Smooth muscle cell (in vitro differentiated cells): ENCODE data around the gene S1PR1. TPM values are rescaled to one million over a fixed set of nuclear protein-coding genes. Genes with fewer than 3 reads are reported as not detected.

Source experiments
- DNase-seq: peaks from one replicate; lab custom pipeline; 2025; ENCODE audit not compliant: unreplicated experiment; lab: John Stamatoyannopoulos, UW
- H2AFZ ChIP-seq: fragments of 200-600 bp; sonication (generic); 2 replicates; pipeline ENCODE4 v1.6.0; 2016; ENCODE audit warnings: antibody characterized with exemption, low read depth, mild to moderate bottlenecking
- H3F3A ChIP-seq: fragments of 200-600 bp; sonication (generic); 2 replicates; pipeline ENCODE4 v1.6.0; 2017; ENCODE audit warnings: antibody characterized with exemption, low read depth
- H3K27ac ChIP-seq: fragments of 200-600 bp; sonication (generic); 2 replicates; pipeline ENCODE4 v1.5.1; 2016; ENCODE audit warnings: low read depth, mild to moderate bottlenecking
- H3K27me3 ChIP-seq: fragments of 200-600 bp; sonication (generic); 2 replicates; pipeline ENCODE4 v1.6.1; 2016; ENCODE audit warnings: low read depth, mild to moderate bottlenecking
- H3K36me3 ChIP-seq: fragments of 200-600 bp; sonication (generic); 2 replicates; pipeline ENCODE4 v1.5.1; 2016; ENCODE audit warnings: low read depth
- H3K4me1 ChIP-seq: fragments of 200-600 bp; sonication (generic); 2 replicates; pipeline ENCODE4 v1.5.1; 2016; ENCODE audit warnings: low read depth
- H3K4me2 ChIP-seq: fragments of 200-600 bp; sonication (generic); 2 replicates; pipeline ENCODE4 v1.6.0; 2016; ENCODE audit warnings: mild to moderate bottlenecking
- H3K4me3 ChIP-seq: fragments of 200-600 bp; sonication (generic); 2 replicates; pipeline ENCODE4 v1.5.1; 2016; ENCODE audit warnings: mild to moderate bottlenecking
- H3K79me2 ChIP-seq: fragments of 200-600 bp; sonication (generic); 2 replicates; pipeline ENCODE4 v1.6.0; 2016; ENCODE audit warnings: low read depth, mild to moderate bottlenecking
- H3K9ac ChIP-seq: fragments of 200-600 bp; sonication (generic); 2 replicates; pipeline ENCODE4 v1.6.0; 2016; ENCODE audit warnings: low read depth
- H3K9me3 ChIP-seq: fragments of 200-600 bp; sonication (generic); replicated peaks from 2 replicates; pipeline ENCODE4 v1.5.1; 2016; ENCODE audit warnings: low read depth
- H4K20me1 ChIP-seq: fragments of 200-600 bp; sonication (generic); 2 replicates; pipeline ENCODE4 v1.6.0; 2016; ENCODE audit warnings: low read depth
- WGBS: methylation state at CpG from one replicate; pipeline ENCODE4 v1.1.7; 2016; ENCODE audit warnings: low lambda C conversion rate; 5-methylcytosine and 5-hydroxymethylcytosine counted together
- polyA plus RNA-seq: library from polyadenylated mRNA; unstranded; fragments of >200 nt; fragmentation: Nextera tagmentation; extraction: Ambion mirVana; gene quantifications from 2 replicates; pipeline ENCODE4 v1.2.1, GENCODE V29; 2016
- total RNA-seq: library from RNA; depleted of rRNA; stranded (reverse); fragments of >200 nt; gene quantifications from 2 replicates; pipeline ENCODE4 v1.2.3, GENCODE V29; 2014
- TF ChIP-seq, protein P1 (sequence below): fragments of 200-600 bp; sonication (generic); IDR thresholded peaks from 2 replicates; pipeline ENCODE4 v1.5.1; 2017; ENCODE audit warnings: borderline replicate concordance, mild to moderate bottlenecking, antibody characterized with exemption; ENCODE audit not compliant: insufficient read depth, poor library complexity, severe bottlenecking

The S1PR1 gene
- total and polyA plus RNA-seq, 2 experiments from 2014 or later: 12.0 to 12.1 TPM

- peak overlapping the region; percentile 62 for H3K27ac ChIP-seq
- H3K27me3 ChIP-seq: no peaks in the 10 kb centered on the region
- DNase-seq: no peak
- no peaks in the 10 kb centered on the region for H3K36me3 ChIP-seq
- 19% methylated on average over 4 of the region's 4 CpGs for WGBS
- TF ChIP-seq, protein P1, sequence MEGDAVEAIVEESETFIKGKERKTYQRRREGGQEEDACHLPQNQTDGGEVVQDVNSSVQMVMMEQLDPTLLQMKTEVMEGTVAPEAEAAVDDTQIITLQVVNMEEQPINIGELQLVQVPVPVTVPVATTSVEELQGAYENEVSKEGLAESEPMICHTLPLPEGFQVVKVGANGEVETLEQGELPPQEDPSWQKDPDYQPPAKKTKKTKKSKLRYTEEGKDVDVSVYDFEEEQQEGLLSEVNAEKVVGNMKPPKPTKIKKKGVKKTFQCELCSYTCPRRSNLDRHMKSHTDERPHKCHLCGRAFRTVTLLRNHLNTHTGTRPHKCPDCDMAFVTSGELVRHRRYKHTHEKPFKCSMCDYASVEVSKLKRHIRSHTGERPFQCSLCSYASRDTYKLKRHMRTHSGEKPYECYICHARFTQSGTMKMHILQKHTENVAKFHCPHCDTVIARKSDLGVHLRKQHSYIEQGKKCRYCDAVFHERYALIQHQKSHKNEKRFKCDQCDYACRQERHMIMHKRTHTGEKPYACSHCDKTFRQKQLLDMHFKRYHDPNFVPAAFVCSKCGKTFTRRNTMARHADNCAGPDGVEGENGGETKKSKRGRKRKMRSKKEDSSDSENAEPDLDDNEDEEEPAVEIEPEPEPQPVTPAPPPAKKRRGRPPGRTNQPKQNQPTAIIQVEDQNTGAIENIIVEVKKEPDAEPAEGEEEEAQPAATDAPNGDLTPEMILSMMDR: no peak
- H3K9ac ChIP-seq: no peak overlapping the region
- no peaks in the 10 kb centered on the region for H3K4me1 ChIP-seq
- H3K79me2 ChIP-seq: no peaks in the 10 kb centered on the region
- peak overlapping the region; percentile 48 for H3K4me2 ChIP-seq
- H3K9me3 ChIP-seq: no peaks in the 10 kb centered on the region
- no peak overlapping the region for H2AFZ ChIP-seq
- H3K4me3 ChIP-seq: no peak overlapping the region
- H3F3A ChIP-seq: peaks cover 17% of the 10 kb centered on the region
- H4K20me1 ChIP-seq: no peaks in the 10 kb centered on the region
These were observed 46.4 kb upstream of the S1PR1 start for GRCh38 chr1:101190441-101190840.

DNA sequence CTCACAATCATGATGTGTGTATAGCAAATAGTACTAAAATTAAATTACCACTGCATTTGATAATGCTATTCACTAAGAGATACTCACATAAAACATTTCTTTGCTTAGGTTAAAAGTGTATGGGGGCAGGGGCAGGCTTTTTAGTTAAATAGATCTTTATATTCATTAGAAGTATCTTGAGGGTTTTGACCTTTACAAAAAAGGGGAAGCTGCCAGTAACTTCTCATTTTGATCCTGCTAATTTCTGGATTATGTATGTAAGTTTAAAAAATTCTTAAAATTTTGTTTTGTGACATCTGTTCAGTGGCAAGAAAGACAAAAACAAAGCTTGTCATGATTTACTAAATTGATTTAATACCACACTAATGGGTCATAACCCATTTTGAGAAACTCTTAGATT lies 45.8 kb upstream of the S1PR1 start:
- H3K36me3 ChIP-seq: no peaks in the 10 kb centered on the region
- peak overlapping the region; percentile 62 for H3K27ac ChIP-seq
- DNase-seq: no peak
- no peaks in the 10 kb centered on the region for H3K27me3 ChIP-seq
- TF ChIP-seq, protein P1: no peak
- H3K9me3 ChIP-seq: no peaks in the 10 kb centered on the region
- no peaks in the 10 kb centered on the region for H4K20me1 ChIP-seq
- no peak overlapping the region for H3K9ac ChIP-seq
- H3F3A ChIP-seq: peaks cover 17% of the 10 kb centered on the region
- H3K79me2 ChIP-seq: no peaks in the 10 kb centered on the region
- no peak overlapping the region for H2AFZ ChIP-seq
- H3K4me2 ChIP-seq: peak overlapping the region; percentile 48
- no peak overlapping the region for H3K4me3 ChIP-seq
- H3K4me1 ChIP-seq: no peaks in the 10 kb centered on the region

- 83% methylated on average over 4 of the region's 4 CpGs for WGBS
- no peak overlapping the region for H3K4me2 ChIP-seq
- H3K27me3 ChIP-seq: no peaks in the 10 kb centered on the region
- TF ChIP-seq, protein P1: no peak
- H3K9me3 ChIP-seq: no peaks in the 10 kb centered on the region
- no peak overlapping the region for H3K27ac ChIP-seq
- no peak for DNase-seq
- no peaks in the 10 kb centered on the region for H3K36me3 ChIP-seq
- no peaks in the 10 kb centered on the region for H3K79me2 ChIP-seq
- H3K9ac ChIP-seq: no peak overlapping the region
- peaks cover 20% of the 10 kb centered on the region for H3F3A ChIP-seq
- no peak overlapping the region for H2AFZ ChIP-seq
- H3K4me3 ChIP-seq: no peak overlapping the region
- H4K20me1 ChIP-seq: no peaks in the 10 kb centered on the region
- H3K4me1 ChIP-seq: no peaks in the 10 kb centered on the region
These were observed 43.1 kb upstream of the S1PR1 start for GRCh38 chr1:101193733-101194169.

- Histone ChIP-seq H4K20me1 (no peaks in the 10 kb centered on the region), H3K4me1 (no peaks in the 10 kb centered on the region), H2AFZ (no peak overlapping the region), H3K27me3 (no peaks in the 10 kb centered on the region), H3F3A (peaks cover 13% of the 10 kb centered on the region), H3K4me2 (no peak overlapping the region), H3K79me2 (no peaks in the 10 kb centered on the region), H3K4me3 (no peak overlapping the region), H3K9me3 (no peaks in the 10 kb centered on the region), H3K27ac (no peak overlapping the region), H3K36me3 (no peaks in the 10 kb centered on the region), H3K9ac (no peak overlapping the region)
- 78% methylated on average over 1 of the region's 1 CpG for WGBS
- TF ChIP-seq, protein P1: no peak
- no peak for DNase-seq
These were observed 42.1 kb upstream of the S1PR1 start for GRCh38 chr1:101194746-101195145.
